B cell (primary cell): Measurements from ENCODE around the gene QPCT. TPM values are rescaled to one million over a fixed set of nuclear protein-coding genes. Genes with fewer than 3 reads are reported as not detected.

Experiments used
- ATAC-seq: fragments of 200-7000 bp; cut with Tn5 transposase; one replicate; pipeline ENCODE4 v1.10.0; 2021; ENCODE audit warnings: low read depth, mild to moderate bottlenecking, moderate number of reproducible peaks, moderate library complexity
- CTCF ChIA-PET: fragments of 350-600 bp; sonication (Branson Sonifier 250); formaldehyde crosslinking; loops from one replicate; lab custom pipeline; 2021; ENCODE audit warnings: antibody characterized with exemption, inconsistent platforms; lab: Charles Lee
- POLR2A ChIA-PET: fragments of 350-600 bp; sonication (Branson Sonifier 250); formaldehyde crosslinking; loops from one replicate; lab custom pipeline; 2021; ENCODE audit warnings: antibody characterized with exemption; lab: Charles Lee
- DNase-seq: peaks from one replicate; pipeline ENCODE4 v3.0.0; 2013
- H2AFZ ChIP-seq: 2 replicates; pipeline ENCODE4 v1.6.1; 2012; ENCODE audit warnings: mild to moderate bottlenecking, low read depth, low read length; ENCODE audit not compliant: insufficient read depth, poor library complexity, severe bottlenecking
- H3K27ac ChIP-seq, 2 donors: 1 replicate in 1 of 2; 2 replicates in 1 of 2; pipeline ENCODE4 v1.5.1; 2012 to 2013; ENCODE audit warnings: low read length in 2 of 2, mild to moderate bottlenecking in 2 of 2, moderate library complexity in 1 of 2
- H3K27me3 ChIP-seq, 4 experiments: fragments of 200-600 bp in 1 of 4; sonication (generic) in 1 of 4; replicated peaks in 1 of 4; 1 replicate in 2 of 4; 2 replicates in 2 of 4; pipeline versions ENCODE4 v1.6.1 to v1.7.0; 2013 to 2016; ENCODE audit warnings: low read length in 3 of 4, mild to moderate bottlenecking in 2 of 4, mixed read lengths in 1 of 4, moderate library complexity in 1 of 4; ENCODE audit not compliant: insufficient read depth in 4 of 4, control insufficient read depth in 3 of 4; ENCODE audit errors: control extremely low read depth in 1 of 4
- H3K36me3 ChIP-seq, 2 experiments: replicated peaks in 1 of 2; 1 replicate in 1 of 2; 2 replicates in 1 of 2; pipeline versions ENCODE4 v1.6.1 to v1.7.1; 2013; ENCODE audit warnings: low read length in 1 of 2; ENCODE audit not compliant: insufficient read depth in 2 of 2, control insufficient read depth in 1 of 2; ENCODE audit errors: control extremely low read depth in 1 of 2, extremely low read depth in 1 of 2
- H3K4me1 ChIP-seq, 2 donors: fragments of 200-600 bp in 1 of 2; sonication (generic) in 1 of 2; 1 replicate in 1 of 2; 2 replicates in 1 of 2; pipeline versions ENCODE4 v1.5.1 to v1.6.1; 2013 to 2017; ENCODE audit warnings: low read length in 2 of 2; ENCODE audit not compliant: control insufficient read depth in 2 of 2, insufficient read depth in 2 of 2
- H3K4me2 ChIP-seq: replicated peaks from 2 replicates; pipeline ENCODE3; 2012; ENCODE audit warnings: mild to moderate bottlenecking, low read depth, low read length; ENCODE audit not compliant: poor library complexity, severe bottlenecking
- H3K4me3 ChIP-seq, 5 experiments: fragments of 200-600 bp in 1 of 5; sonication (generic) in 1 of 5; 1 replicate in 3 of 5; 2 replicates in 2 of 5; pipeline versions ENCODE4 v1.5.1 to v1.7.0; 2011 to 2016; ENCODE audit warnings: low read length in 4 of 5, mild to moderate bottlenecking in 4 of 5, low read depth in 2 of 5, control low read depth in 1 of 5, moderate library complexity in 1 of 5; ENCODE audit not compliant: insufficient read depth in 1 of 5; ENCODE audit errors: control extremely low read depth in 1 of 5, extremely low read depth in 1 of 5
- H3K79me2 ChIP-seq: fragments of 200-600 bp; sonication (generic); one replicate; pipeline ENCODE4 v1.6.0; 2016; ENCODE audit warnings: low read length; ENCODE audit not compliant: control insufficient read depth, insufficient read depth
- H3K9ac ChIP-seq: fragments of 200-600 bp; sonication (generic); 2 replicates; pipeline ENCODE4 v1.6.1; 2017; ENCODE audit warnings: mild to moderate bottlenecking, low read length, moderate library complexity
- H3K9me3 ChIP-seq, 3 donors: one replicate each; pipeline versions ENCODE4 v1.6.1 to v1.7.1; 2013; ENCODE audit warnings: low read length in 2 of 3; ENCODE audit not compliant: control insufficient read depth in 2 of 3, insufficient read depth in 1 of 3; ENCODE audit errors: control extremely low read depth in 1 of 3
- H4K20me1 ChIP-seq: 2 replicates; pipeline ENCODE4 v1.6.0; 2012; ENCODE audit warnings: mild to moderate bottlenecking, low read length; ENCODE audit not compliant: insufficient read depth, control insufficient read depth, poor library complexity, severe bottlenecking
- H3K27ac Mint-ChIP-seq: one replicate; pipeline ENCODE4 v1.8.0; 2021; ENCODE audit warnings: mixed read lengths
- H3K27me3 Mint-ChIP-seq: one replicate; pipeline ENCODE4 v1.8.0; 2021; ENCODE audit warnings: mixed read lengths
- H3K4me1 Mint-ChIP-seq: one replicate; pipeline ENCODE4 v1.8.0; 2021; ENCODE audit warnings: mixed read lengths
- H3K4me3 Mint-ChIP-seq: one replicate; pipeline ENCODE4 v1.8.0; 2021; ENCODE audit warnings: mixed read lengths
- H3K9me3 Mint-ChIP-seq: one replicate; pipeline ENCODE4 v1.8.0; 2022; ENCODE audit warnings: mixed read lengths; ENCODE audit not compliant: insufficient read depth
- EZH2 ChIP-seq: IDR thresholded peaks from 2 replicates; pipeline ENCODE4 v1.6.1; 2012; ENCODE audit warnings: borderline replicate concordance, low read depth, mild to moderate bottlenecking, moderate library complexity, low read length; ENCODE audit not compliant: insufficient read depth, poor library complexity, severe bottlenecking
- WGBS: methylation state at CpG from one replicate; pipeline ENCODE4 v1.1.5; 2013; ENCODE audit warnings: missing lambda C conversion rate; ENCODE audit not compliant: insufficient coverage; 5-methylcytosine and 5-hydroxymethylcytosine counted together
- intact Hi-C: fragments of 100-400 bp; cut with micrococcal nuclease; formaldehyde crosslinking; loops from one replicate; pipeline ENCODE4 v1.10.0; 2022
- polyA plus RNA-seq: library from polyadenylated mRNA; depleted of rRNA; stranded (reverse); fragments of >200 nt; gene quantifications from 2 replicates; pipeline ENCODE4 v1.2.3, GENCODE V29; 2012
- total RNA-seq, 2 donors: library from RNA; stranded (reverse); fragments of 120-200 nt in 1 of 2; gene quantifications; 1 replicate in 1 of 2; 2 replicates in 1 of 2; pipeline versions ENCODE4 v1.2.3 to v1.2.4, GENCODE V29; 2013 to 2022
- TF ChIP-seq, protein P1 (sequence below): fragments of 200-600 bp; IDR thresholded peaks from one replicate; pipeline ENCODE4 v1.8.0; 2022; ENCODE audit warnings: antibody characterized with exemption, mild to moderate bottlenecking

The QPCT gene
- total and polyA plus RNA-seq, 2 donors (not counting 1 experiment from before 2014, with no cell fraction given) = 0.48 to 2.1 TPM

DNA sequence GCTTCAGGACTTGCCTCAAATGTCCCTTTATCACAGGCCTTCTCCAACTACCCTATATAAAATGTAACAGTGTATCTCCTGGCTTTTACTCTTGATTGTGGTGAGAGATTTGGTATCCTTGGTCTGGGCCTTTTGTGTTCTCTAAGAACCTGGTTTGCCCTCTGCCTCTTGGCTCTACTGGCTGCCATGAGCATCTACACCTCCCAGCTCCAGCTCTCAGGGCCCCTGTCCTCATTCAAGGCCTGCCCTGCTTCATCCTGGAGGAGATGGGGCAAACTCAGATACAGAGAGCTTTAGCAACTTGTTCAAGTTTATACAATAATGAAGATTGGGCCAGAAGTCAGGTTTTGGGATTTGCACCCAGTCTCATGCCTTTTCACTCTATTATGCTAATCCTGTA is 45.0 kb downstream of the QPCT start:
- Histone ChIP-seq H3K4me2 (peak overlapping the region; percentile 54), H2AFZ (no peak overlapping the region), H3K36me3 (no peaks in the 10 kb centered on the region), H3K27ac (peak overlapping the region; percentile 91 to 93), H3K27me3 (no peaks in the 10 kb centered on the region), H3K79me2 (no peaks in the 10 kb centered on the region), H3K9me3 (peaks cover 0 to 13% (median 9%) of the 10 kb centered on the region in 3 donors), H3K4me1 (peaks cover 37 to 38% of the 10 kb centered on the region in 2 donors), H4K20me1 (no peaks in the 10 kb centered on the region), H3K9ac (peak overlapping the region; percentile 30), H3K4me3 (no peak overlapping the region)
- Mint-ChIP-seq H3K4me1 (peaks cover 3% of the 10 kb centered on the region), H3K27ac (no peak overlapping the region), H3K9me3 (no peaks in the 10 kb centered on the region), H3K27me3 (no peaks in the 10 kb centered on the region), H3K4me3 (no peak overlapping the region)
- ChIA-PET CTCF (interaction anchor here (1.2 to 3.4 kb wide), 6 partner anchors 13 to 488 kb away, joined by 3 to 24 read pairs (median 13); no protein-coding TSS in a partner anchor), POLR2A (interaction anchor here (0.7 to 3.0 kb wide), 3 partner anchors 10 to 26 kb away, joined by 3 to 16 read pairs (median 4); no protein-coding TSS in a partner anchor)
- DNase-seq (no peak), ATAC-seq (no peak)
- intact Hi-C loops = no loop called here
- TF ChIP-seq, protein P1, sequence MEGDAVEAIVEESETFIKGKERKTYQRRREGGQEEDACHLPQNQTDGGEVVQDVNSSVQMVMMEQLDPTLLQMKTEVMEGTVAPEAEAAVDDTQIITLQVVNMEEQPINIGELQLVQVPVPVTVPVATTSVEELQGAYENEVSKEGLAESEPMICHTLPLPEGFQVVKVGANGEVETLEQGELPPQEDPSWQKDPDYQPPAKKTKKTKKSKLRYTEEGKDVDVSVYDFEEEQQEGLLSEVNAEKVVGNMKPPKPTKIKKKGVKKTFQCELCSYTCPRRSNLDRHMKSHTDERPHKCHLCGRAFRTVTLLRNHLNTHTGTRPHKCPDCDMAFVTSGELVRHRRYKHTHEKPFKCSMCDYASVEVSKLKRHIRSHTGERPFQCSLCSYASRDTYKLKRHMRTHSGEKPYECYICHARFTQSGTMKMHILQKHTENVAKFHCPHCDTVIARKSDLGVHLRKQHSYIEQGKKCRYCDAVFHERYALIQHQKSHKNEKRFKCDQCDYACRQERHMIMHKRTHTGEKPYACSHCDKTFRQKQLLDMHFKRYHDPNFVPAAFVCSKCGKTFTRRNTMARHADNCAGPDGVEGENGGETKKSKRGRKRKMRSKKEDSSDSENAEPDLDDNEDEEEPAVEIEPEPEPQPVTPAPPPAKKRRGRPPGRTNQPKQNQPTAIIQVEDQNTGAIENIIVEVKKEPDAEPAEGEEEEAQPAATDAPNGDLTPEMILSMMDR = no peak
- TF ChIP-seq EZH2 = no peak

DNA sequence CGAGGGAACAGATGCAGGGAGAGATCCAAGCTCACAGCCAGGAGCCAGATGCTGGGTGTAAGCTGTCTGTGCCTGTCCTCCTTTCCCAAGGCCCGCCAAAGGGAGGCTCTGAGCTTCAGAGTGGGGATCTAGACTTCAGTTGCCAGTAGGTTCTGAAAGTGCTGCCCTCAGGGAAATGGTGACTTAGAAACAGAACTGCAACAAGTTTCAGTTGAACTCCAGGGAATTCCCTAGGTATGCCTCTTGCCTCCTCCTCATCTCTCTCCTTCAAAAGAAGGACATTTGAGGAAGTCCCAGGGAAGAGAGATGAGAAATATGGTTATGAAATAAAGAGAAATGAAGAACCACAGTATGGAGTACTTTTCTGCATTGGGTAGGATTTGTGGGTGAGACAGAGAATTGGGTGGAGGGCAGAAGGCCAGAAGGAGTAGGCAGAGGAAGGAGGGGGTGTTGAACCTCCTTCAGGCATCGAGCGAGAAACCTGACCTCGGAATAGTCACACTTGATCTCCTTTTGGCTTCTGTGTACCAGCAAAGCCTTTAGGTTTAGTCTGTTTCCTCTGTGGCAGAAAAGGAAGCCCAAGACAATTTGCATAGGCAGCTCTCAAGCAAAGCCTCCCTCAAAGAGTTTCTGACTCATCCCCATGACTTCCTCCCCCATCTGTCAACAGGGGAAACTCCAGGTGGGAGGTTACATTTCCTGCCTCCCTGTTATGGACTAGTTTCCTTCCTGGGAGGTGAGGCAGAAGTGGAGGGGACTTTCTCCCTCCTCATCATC is 45.7 kb downstream of the QPCT start:
- ChIA-PET CTCF (interaction anchor here (0.8 to 3.4 kb wide), 14 partner anchors 11 to 501 kb away, joined by 3 to 24 read pairs (median 5); no protein-coding TSS in a partner anchor), POLR2A (interaction anchor here (0.7 to 3.0 kb wide), 6 partner anchors 10 to 67 kb away, joined by 3 to 16 read pairs (median 4); partner anchors contain the start of gene PRKD3)
- no peaks in the 10 kb centered on the region for H3K27me3 ChIP-seq
- H3K27ac Mint-ChIP-seq = no peak overlapping the region
- no peaks in the 10 kb centered on the region for H4K20me1 ChIP-seq
- H3K36me3 ChIP-seq = no peaks in the 10 kb centered on the region
- intact Hi-C loops = loop anchor here (1.0 to 5.0 kb wide), 8 partner anchors 14 to 987 kb away; partner anchors contain the start of genes ATL2, GPATCH11, HEATR5B and PRKD3
- peak overlapping the region; percentile 30 for H3K9ac ChIP-seq
- peaks cover 3% of the 10 kb centered on the region for H3K4me1 Mint-ChIP-seq
- no peaks in the 10 kb centered on the region for H3K79me2 ChIP-seq
- peak overlapping the region; percentile 11 for H2AFZ ChIP-seq
- 17% methylated on average over 4 of the region's 5 CpGs for WGBS
- H3K4me2 ChIP-seq = peak overlapping the region; percentile 54
- peaks cover 0 to 13% (median 9%) of the 10 kb centered on the region in 3 donors for H3K9me3 ChIP-seq
- ATAC-seq = peak; percentile 93
- peak overlapping the region; percentile 81 for H3K4me3 Mint-ChIP-seq
- no peak for TF ChIP-seq EZH2
- TF ChIP-seq, protein P1 = no peak
- H3K4me1 ChIP-seq = peaks cover 37 to 38% of the 10 kb centered on the region in 2 donors
- no peaks in the 10 kb centered on the region for H3K9me3 Mint-ChIP-seq
- DNase-seq = peak; percentile 91
- H3K4me3 ChIP-seq = peak overlapping the region in 1 of 5 experiments; percentile 40
- H3K27ac ChIP-seq = peak overlapping the region; percentile 91 to 93
- H3K27me3 Mint-ChIP-seq = no peaks in the 10 kb centered on the region
